Endothelial cell of umbilical vein (primary cell): ENCODE results near the gene UBTD2.

Experiments used
- EZH2 ChIP-seq: IDR thresholded peaks from 2 replicates; pipeline ENCODE4 v1.6.1; 2012; ENCODE audit warnings: borderline replicate concordance, low read depth, mild to moderate bottlenecking, moderate library complexity, low read length, inconsistent platforms; ENCODE audit not compliant: severe bottlenecking
- FOS ChIP-seq: IDR thresholded peaks from 2 replicates; pipeline ENCODE4 v1.6.1; 2011; ENCODE audit warnings: mild to moderate bottlenecking, low read length, moderate library complexity, borderline replicate concordance; ENCODE audit not compliant: insufficient read depth
- POLR2A ChIP-seq: IDR thresholded peaks from 2 replicates; pipeline ENCODE4 v1.6.1; 2012; ENCODE audit warnings: low read depth, mild to moderate bottlenecking, control low read depth, low read length
- POLR2AphosphoS5 ChIP-seq: IDR thresholded peaks from 2 replicates; pipeline ENCODE4 v1.6.1; 2012; ENCODE audit warnings: low read depth, mild to moderate bottlenecking, control low read depth, low read length, moderate library complexity; ENCODE audit not compliant: insufficient read depth
- TF ChIP-seq, protein P1 (sequence below), 2 donors: IDR thresholded peaks; 1 replicate in 1 of 2; 2 replicates in 1 of 2; pipeline ENCODE4 v1.5.1; 2011; ENCODE audit warnings: low read length in 2 of 2, mild to moderate bottlenecking in 2 of 2, moderate library complexity in 2 of 2, control low read depth in 1 of 2, inconsistent platforms in 1 of 2, low read depth in 1 of 2; ENCODE audit not compliant: insufficient read depth in 1 of 2; ENCODE audit errors: extremely low read depth in 1 of 2

DNA sequence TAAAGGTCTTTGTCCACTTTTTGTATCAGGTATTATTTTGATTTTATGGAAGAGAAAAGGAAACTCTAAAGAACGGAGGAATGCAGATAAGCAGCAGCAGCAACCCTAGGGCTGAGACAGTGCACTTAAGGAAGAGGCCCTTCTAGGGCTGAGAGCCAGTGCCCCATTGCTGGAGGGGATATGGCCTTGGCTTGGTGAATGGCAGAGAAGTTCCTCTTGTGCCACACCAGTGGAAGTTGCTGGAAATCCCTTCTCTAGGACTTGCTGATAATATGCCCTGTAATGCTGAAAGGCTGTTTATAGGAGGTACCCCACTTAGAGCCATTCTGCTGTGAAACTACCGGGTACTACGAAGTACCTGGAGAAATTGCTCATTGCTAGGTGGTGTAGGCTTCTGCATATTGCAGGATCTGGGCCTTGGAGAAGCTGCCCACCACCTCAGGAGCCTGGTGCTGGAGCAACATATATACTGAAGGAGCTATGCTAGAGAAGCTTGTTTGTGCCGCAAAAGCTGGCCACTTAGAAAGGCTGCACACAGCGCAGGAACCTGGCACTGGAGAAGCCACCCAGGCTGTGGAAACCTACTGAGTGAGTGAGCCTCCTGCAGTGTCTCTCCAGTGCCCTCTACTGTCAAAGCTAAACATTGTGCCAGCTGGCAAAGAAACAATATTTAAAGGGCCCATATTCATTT, 9.6 kb upstream of the UBTD2 start:
- TF ChIP-seq FOS (no peak), POLR2AphosphoS5 (no peak), POLR2A (no peak), EZH2 (no peak)
- TF ChIP-seq, protein P1, sequence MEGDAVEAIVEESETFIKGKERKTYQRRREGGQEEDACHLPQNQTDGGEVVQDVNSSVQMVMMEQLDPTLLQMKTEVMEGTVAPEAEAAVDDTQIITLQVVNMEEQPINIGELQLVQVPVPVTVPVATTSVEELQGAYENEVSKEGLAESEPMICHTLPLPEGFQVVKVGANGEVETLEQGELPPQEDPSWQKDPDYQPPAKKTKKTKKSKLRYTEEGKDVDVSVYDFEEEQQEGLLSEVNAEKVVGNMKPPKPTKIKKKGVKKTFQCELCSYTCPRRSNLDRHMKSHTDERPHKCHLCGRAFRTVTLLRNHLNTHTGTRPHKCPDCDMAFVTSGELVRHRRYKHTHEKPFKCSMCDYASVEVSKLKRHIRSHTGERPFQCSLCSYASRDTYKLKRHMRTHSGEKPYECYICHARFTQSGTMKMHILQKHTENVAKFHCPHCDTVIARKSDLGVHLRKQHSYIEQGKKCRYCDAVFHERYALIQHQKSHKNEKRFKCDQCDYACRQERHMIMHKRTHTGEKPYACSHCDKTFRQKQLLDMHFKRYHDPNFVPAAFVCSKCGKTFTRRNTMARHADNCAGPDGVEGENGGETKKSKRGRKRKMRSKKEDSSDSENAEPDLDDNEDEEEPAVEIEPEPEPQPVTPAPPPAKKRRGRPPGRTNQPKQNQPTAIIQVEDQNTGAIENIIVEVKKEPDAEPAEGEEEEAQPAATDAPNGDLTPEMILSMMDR (IDR thresholded peaks at IDR 0.05; ENCODE audit: extremely low read depth in 1 of 2, insufficient read depth in 1 of 2, low read depth in 1 of 2, low read length in 2 of 2) = peak; percentile 81 to 87
